LNCaP clone FGC (cell line): ENCODE results near the gene CD84.

Source experiments
- DNase-seq: peaks from one replicate; pipeline ENCODE4 v3.0.0-alpha.2; 2011; ENCODE audit warnings: low read depth
- H3K4me3 ChIP-seq: 2 replicates; pipeline ENCODE4 v1.5.1; 2011; ENCODE audit warnings: mild to moderate bottlenecking, low read depth, low read length, control low read depth
- TF ChIP-seq, protein P1 (sequence below): IDR thresholded peaks from 2 replicates; pipeline ENCODE4 v1.5.1; 2012; ENCODE audit warnings: mild to moderate bottlenecking; ENCODE audit not compliant: control insufficient read depth, insufficient read depth; ENCODE audit errors: extremely low read depth

Gene CD84

DNA sequence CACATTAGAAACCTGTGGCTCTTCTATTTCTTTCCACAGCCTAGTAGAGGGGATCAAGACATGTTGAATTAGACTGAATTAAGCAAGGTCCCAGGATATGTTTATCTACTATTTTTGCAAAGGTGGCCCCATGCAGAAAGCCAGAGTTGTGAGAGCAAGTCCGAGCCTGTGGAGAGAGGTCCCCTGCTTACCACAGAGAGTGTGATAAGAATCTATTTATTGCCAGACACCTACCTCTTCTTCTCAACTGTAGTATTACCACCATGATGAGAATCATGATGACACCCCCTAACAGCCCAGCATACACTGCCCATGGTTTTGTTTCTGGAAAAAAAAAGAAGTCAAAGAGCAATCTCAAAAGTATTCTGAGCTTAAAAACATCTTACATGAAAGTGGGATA is 44.6 kb upstream of the CD84 start:
- TF ChIP-seq, protein P1, sequence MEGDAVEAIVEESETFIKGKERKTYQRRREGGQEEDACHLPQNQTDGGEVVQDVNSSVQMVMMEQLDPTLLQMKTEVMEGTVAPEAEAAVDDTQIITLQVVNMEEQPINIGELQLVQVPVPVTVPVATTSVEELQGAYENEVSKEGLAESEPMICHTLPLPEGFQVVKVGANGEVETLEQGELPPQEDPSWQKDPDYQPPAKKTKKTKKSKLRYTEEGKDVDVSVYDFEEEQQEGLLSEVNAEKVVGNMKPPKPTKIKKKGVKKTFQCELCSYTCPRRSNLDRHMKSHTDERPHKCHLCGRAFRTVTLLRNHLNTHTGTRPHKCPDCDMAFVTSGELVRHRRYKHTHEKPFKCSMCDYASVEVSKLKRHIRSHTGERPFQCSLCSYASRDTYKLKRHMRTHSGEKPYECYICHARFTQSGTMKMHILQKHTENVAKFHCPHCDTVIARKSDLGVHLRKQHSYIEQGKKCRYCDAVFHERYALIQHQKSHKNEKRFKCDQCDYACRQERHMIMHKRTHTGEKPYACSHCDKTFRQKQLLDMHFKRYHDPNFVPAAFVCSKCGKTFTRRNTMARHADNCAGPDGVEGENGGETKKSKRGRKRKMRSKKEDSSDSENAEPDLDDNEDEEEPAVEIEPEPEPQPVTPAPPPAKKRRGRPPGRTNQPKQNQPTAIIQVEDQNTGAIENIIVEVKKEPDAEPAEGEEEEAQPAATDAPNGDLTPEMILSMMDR, result no peak
- H3K4me3 ChIP-seq, result no peak overlapping the region
- no peak for DNase-seq

DNA sequence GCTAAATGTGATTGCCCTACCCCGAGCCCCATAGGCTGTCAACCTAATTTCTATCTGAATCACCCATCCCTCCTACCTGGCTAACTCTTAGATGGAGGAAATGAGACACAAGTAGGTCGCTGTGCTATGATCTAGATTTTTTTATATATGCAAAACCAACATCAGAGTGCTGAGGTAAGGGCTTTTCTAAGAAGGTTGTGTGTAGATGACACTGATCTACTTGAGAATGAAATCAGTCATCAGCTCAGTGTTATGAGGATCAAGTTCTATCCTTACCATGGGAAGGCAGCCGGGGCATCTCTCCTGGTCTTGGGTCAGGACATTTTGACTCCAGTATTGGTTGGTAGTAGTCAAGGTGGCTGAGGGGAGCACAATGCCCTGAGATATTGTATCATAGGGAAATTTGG is 43.9 kb upstream of the CD84 start:
- TF ChIP-seq, protein P1, result no peak
- no peak overlapping the region for H3K4me3 ChIP-seq
- no peak for DNase-seq

DNA sequence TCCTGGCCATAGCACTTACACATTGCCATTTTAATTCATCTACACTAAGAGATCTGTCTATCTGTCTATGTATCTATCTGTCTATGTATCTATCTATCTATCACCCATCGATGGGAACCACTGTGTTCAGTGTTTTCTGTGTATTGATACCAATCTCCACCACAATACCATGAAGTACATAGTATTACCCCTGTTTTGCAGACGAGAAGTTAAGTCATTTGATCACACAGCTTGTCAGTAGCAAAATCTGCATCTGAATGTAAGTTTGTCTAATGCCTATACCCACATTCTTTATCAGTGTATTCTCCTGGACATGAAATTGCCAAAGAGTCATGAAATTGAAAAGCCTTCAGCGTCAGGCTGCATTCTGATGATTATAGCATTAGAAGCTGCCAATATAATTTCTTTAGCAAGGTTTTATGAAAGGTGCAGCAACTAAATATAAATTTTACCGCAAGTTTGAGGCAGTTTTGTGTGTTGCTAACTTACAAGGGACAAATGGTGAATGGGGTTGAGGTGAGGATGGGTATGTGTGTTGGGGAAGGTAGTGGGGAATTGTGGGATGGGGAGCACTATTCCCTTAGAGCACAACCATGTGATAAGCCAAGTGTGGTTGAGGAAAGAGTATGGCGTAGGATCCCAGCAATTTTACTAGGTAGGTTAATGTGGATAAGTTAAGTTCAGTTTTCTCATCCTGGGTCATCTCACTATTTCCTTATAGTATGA is 43.4 kb upstream of the CD84 start:
- no peak for DNase-seq
- no peak overlapping the region for H3K4me3 ChIP-seq
- TF ChIP-seq, protein P1, result no peak

DNA sequence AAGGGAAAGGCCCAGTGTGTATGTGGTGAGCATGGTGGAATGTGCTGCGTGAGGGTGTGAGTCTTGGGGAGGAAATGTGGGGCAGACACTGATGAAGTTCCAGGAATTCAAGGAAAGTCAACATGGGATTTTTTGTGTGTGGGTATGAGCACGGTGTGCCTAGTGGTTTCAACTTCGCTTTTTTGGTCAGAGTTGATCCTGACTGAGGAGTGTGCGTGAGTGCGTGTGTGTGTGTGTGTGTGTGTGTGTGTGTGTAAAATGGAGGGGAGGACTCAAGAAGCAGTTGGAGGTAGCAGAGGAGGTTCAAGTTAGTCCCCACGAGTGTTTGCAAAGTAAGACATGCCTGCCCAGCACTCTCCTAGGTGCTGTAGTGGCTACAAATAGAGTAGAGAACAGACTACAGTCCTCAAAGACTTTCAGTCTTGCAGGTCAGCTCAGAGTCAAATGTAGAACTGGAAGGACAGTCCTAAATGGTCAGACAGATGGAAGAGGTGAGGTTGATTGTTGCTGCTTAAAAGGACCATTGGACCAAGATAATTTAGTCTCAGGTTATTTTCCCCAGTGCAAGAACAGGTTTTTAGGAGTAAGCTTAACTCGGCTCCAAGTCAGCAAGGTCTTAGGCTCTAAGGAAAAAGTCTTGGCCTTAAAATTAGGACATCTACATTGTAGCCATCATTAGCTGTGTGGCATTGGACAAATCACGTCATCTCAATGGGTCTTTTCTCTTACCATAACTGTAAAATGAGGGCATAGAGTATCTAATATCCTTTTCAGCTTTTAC is 42.5 kb upstream of the CD84 start:
- no peak overlapping the region for H3K4me3 ChIP-seq
- no peak for DNase-seq
- TF ChIP-seq, protein P1, result no peak

DNA sequence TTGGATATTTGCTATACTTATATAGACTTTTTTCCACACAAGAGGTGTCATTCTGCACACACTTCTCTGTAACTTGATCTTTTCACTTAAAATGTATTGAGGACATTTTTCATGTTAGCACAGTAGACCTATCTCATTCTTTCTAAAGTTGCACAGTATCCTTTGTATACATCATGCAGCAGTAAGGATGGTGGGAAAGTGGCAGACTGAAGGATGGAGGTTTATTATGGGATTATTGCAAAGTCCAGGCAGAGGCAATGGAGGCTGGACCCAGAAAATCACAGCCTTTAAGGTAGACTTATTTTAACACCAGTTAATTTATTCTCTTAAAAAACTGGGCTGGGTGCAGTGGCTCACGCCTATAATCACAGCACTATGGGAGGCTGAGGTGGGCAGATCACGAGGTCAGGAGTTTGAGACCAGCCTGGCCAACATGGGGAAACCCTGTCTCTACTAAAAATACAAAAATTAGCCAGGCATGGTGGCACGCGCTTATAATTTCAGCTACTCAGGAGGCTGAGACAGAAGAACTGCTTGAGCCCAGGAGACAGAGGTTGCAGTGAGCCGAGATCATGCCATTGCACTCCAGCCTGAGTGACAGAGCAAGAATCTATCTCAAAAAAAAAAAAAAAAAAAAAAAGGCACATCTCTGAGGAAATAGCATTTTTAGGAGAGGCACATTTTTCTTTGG is 41.8 kb upstream of the CD84 start:
- H3K4me3 ChIP-seq, result no peak overlapping the region
- DNase-seq, result no peak
- TF ChIP-seq, protein P1, result no peak

DNA sequence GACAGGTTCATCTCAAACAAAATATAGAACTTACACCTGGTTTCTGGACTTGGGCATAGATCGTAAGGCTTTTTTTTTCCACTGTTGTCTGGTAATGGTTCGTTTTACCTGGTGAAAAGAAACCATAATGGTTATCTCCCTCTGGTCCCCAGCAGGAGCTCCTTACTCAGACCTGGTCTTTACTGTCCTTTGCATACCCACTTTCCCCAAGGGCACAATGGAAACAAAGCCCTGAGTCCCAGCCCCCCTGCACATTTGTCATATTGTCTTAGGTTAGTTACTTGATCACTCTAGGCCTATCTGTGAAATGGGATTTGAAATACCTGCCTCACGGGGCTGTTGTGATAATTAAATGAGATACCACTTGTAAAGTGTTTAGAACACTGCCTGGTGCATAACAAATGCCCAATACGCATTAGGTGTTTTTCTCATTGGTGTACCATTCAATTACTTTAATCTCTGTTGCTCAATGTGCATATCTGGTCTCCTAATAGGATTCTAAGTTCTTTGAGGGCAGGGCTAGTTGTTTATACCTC is 40.5 kb upstream of the CD84 start:
- TF ChIP-seq, protein P1, result no peak
- no peak overlapping the region for H3K4me3 ChIP-seq
- no peak for DNase-seq
